Measurements from ENCODE around the gene ATG9B. TPM values are rescaled to one million over a fixed set of nuclear protein-coding genes. Genes with fewer than 3 reads are reported as not detected.

Gene ATG9B
- total and polyA plus RNA-seq, 9 of the 15 experiments (the other 6 are each of a cell fraction or from before 2014, with no cell fraction given) = 0.29 to 8.0 (median 2.1) TPM

DNA sequence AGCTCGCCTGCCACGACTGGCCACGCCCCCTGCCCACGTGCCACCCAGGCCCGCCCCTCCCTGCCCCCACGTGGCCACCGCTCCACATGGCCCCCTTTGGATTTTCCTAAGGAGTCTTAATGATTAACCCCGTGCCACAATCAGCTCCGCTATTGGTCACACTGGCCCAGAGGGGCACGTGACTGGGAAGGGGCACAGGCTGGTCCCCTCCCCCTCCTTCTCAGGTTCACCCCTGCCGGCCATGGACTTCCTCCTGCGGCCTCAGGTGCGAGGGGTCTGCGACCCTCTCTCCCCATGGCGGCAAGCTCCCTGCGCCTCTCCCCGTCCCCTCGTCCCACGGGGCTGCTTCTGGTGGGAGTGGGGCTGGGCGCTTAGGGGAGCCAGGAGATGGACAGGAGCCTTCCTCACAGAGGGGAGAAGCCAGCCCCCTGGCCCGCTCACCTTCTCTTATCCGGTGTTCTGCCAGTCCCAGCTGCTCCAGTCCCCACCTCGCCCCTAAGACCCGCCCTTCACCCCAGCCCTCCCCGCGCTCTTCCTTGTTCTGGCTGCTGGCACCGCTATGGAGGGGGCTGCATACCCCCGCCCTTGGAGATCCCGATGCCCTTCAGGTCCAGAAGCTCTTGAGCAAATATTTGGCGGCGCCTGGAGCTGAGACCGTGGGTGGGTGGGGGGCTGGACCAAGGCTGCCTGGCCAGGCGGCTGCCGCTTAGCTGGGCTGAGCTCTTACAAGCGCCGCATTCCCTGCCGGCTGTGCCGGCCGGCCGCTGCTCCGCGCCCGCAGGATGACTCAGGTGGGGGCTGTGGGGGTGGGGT is 38.3 kb upstream of the ATG9B start (continued):
- TF ChIP-seq KDM4B (IDR thresholded peaks at IDR 0.05; ENCODE audit: borderline replicate concordance in 2 of 2, low read depth in 1 of 2) = no peak
- TF ChIP-seq ADNP (tag; IDR thresholded peaks at IDR 0.05) = no peak
- no peak for TF ChIP-seq NRF1 (conservative IDR thresholded peaks at IDR 0.05 in 1 of 2, IDR thresholded peaks at IDR 0.05 in 1 of 2)
- TF ChIP-seq ZNF3 (CRISPR knock-in tag; IDR thresholded peaks at IDR 0.05) = no peak
- TF ChIP-seq, protein P1, sequence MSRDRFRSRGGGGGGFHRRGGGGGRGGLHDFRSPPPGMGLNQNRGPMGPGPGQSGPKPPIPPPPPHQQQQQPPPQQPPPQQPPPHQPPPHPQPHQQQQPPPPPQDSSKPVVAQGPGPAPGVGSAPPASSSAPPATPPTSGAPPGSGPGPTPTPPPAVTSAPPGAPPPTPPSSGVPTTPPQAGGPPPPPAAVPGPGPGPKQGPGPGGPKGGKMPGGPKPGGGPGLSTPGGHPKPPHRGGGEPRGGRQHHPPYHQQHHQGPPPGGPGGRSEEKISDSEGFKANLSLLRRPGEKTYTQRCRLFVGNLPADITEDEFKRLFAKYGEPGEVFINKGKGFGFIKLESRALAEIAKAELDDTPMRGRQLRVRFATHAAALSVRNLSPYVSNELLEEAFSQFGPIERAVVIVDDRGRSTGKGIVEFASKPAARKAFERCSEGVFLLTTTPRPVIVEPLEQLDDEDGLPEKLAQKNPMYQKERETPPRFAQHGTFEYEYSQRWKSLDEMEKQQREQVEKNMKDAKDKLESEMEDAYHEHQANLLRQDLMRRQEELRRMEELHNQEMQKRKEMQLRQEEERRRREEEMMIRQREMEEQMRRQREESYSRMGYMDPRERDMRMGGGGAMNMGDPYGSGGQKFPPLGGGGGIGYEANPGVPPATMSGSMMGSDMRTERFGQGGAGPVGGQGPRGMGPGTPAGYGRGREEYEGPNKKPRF (IDR thresholded peaks at IDR 0.05; ENCODE audit: low read depth, low read length) = no peak
- no peak for TF ChIP-seq CHD4 (IDR thresholded peaks at IDR 0.05; ENCODE audit: insufficient read depth, insufficient replicate concordance, low read depth, low read length, poor library complexity, severe bottlenecking)
- no peak for TF ChIP-seq MAFF (IDR thresholded peaks at IDR 0.05; ENCODE audit: low read length)
- TF ChIP-seq EP300 (IDR thresholded peaks at IDR 0.05; ENCODE audit: low read length) = no peak
- TF ChIP-seq MAFG (tag; conservative IDR thresholded peaks at IDR 0.05) = no peak
- no peak for TF ChIP-seq SRSF9 (IDR thresholded peaks at IDR 0.05; ENCODE audit: borderline replicate concordance, low read depth, low read length)
- no peak for TF ChIP-seq ZNF165 (CRISPR knock-in tag; IDR thresholded peaks at IDR 0.05; ENCODE audit: borderline replicate concordance)
- TF ChIP-seq ZNF212 (CRISPR knock-in tag; IDR thresholded peaks at IDR 0.05) = no peak
- TF ChIP-seq ZNF174 (CRISPR knock-in tag; IDR thresholded peaks at IDR 0.05) = no peak
- TF ChIP-seq CXXC5 (CRISPR knock-in tag; IDR thresholded peaks at IDR 0.05) = no peak
- TF ChIP-seq, protein P2, sequence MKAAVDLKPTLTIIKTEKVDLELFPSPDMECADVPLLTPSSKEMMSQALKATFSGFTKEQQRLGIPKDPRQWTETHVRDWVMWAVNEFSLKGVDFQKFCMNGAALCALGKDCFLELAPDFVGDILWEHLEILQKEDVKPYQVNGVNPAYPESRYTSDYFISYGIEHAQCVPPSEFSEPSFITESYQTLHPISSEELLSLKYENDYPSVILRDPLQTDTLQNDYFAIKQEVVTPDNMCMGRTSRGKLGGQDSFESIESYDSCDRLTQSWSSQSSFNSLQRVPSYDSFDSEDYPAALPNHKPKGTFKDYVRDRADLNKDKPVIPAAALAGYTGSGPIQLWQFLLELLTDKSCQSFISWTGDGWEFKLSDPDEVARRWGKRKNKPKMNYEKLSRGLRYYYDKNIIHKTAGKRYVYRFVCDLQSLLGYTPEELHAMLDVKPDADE (conservative IDR thresholded peaks at IDR 0.05; ENCODE audit: control insufficient read depth, low read depth, low read length) = peak; percentile 74
- TF ChIP-seq DMBX1 (CRISPR knock-in tag; IDR thresholded peaks at IDR 0.05; ENCODE audit: borderline replicate concordance) = no peak
- TF ChIP-seq HNRNPUL1 (IDR thresholded peaks at IDR 0.05; ENCODE audit: low read length) = no peak
- TF ChIP-seq MEIS2 (IDR thresholded peaks at IDR 0.05; ENCODE audit: partially characterized antibody) = no peak
- TF ChIP-seq, protein P3, sequence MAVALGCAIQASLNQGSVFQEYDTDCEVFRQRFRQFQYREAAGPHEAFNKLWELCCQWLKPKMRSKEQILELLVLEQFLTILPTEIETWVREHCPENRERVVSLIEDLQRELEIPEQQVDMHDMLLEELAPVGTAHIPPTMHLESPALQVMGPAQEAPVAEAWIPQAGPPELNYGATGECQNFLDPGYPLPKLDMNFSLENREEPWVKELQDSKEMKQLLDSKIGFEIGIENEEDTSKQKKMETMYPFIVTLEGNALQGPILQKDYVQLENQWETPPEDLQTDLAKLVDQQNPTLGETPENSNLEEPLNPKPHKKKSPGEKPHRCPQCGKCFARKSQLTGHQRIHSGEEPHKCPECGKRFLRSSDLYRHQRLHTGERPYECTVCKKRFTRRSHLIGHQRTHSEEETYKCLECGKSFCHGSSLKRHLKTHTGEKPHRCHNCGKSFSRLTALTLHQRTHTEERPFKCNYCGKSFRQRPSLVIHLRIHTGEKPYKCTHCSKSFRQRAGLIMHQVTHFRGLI (CRISPR knock-in tag; IDR thresholded peaks at IDR 0.05) = no peak
- peak; percentile 96 for TF ChIP-seq SAP30 (IDR thresholded peaks at IDR 0.05; ENCODE audit: borderline replicate concordance, insufficient read depth, low read depth, low read length, poor library complexity, severe bottlenecking)
- no peak for TF ChIP-seq SMARCB1 (IDR thresholded peaks at IDR 0.05; ENCODE audit: insufficient read length, low read depth)
- TF ChIP-seq ZBED1 (IDR thresholded peaks at IDR 0.05) = no peak
- no peak for TF ChIP-seq ELF1 (tag; IDR thresholded peaks at IDR 0.05)
- no peak for TF ChIP-seq ZNF561 (CRISPR knock-in tag; conservative IDR thresholded peaks at IDR 0.05)
- peak; percentile 54; the same call in 1 of the 2 replicates for TF ChIP-seq NFRKB (IDR thresholded peaks at IDR 0.05; ENCODE audit: low read depth)
